Rectal smooth muscle tissue (tissue), 1 donor: ENCODE measurements around the gene TRPV2.
"Not testable (repeated sequence)": the region's sequence is repeated elsewhere in the genome, so short reads cannot be mapped to it uniquely, and the experiment has no call there.

ENCODE experiments used
- H3K27ac ChIP-seq: one replicate; pipeline ENCODE4 v1.7.0; 2013; ENCODE audit warnings: low read depth, low read length, inconsistent platforms
- H3K27me3 ChIP-seq: one replicate; pipeline ENCODE4 v1.7.0; 2013; ENCODE audit warnings: low read length; ENCODE audit not compliant: control insufficient read depth, insufficient read depth
- H3K36me3 ChIP-seq: one replicate; pipeline ENCODE4 v1.7.0; 2013; ENCODE audit warnings: low read length; ENCODE audit not compliant: control insufficient read depth, insufficient read depth
- H3K4me1 ChIP-seq: one replicate; pipeline ENCODE4 v1.7.0; 2013; ENCODE audit warnings: low read length; ENCODE audit not compliant: control insufficient read depth, insufficient read depth
- H3K4me3 ChIP-seq: one replicate; pipeline ENCODE4 v1.7.0; 2013; ENCODE audit warnings: low read length
- H3K9ac ChIP-seq: one replicate; pipeline ENCODE4 v1.7.0; 2013; ENCODE audit warnings: low read length

TRPV2 gene

DNA sequence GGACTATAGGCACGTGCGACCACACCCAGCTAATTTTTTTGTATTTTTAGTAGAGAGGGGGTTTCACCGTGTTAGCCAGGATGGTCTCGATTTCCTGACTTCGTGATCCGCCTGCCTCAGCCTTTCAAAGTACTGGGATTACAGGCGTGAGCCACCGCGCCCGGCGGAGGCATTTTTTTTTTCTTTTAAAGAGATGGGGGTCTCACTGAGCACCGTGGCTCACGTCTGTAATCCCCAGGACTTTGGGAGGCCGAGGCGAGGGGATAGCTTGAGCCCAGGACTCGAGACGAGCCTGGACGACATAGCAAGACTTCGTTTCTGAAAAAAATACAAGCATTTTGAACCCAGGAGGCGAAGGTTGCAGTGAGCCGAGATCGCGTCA, 29.3 kb upstream of the TRPV2 start:
- not testable (repeated sequence) for H3K27ac ChIP-seq, H3K4me1 ChIP-seq, H3K36me3 ChIP-seq, H3K9ac ChIP-seq, H3K27me3 ChIP-seq, H3K4me3 ChIP-seq

DNA sequence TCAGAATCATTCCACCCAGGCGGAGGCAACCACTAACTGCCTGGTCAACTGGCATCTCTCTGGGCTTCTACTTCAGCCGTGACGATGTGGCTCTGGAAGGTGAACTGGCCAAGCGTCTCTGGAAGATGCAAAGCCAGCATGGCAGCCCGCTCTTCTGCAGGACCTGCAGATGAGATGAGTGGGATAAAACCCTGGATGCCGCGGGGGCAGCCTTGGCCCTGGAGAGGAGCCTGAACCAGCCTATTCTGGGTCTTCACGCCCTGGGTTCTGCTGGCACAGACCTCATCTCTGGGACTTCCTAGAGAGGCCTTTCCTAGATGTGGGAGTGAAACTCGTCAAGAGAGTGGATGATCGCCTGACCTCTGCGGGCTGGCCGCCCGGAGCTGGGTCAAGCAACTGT, 23.9 kb upstream of the TRPV2 start:
- H3K9ac ChIP-seq: no peak overlapping the region
- no peaks in the 10 kb centered on the region for H3K4me1 ChIP-seq
- no peaks in the 10 kb centered on the region for H3K27me3 ChIP-seq
- H3K36me3 ChIP-seq: no peaks in the 10 kb centered on the region
- H3K27ac ChIP-seq: no peak overlapping the region
- H3K4me3 ChIP-seq: no peak overlapping the region

DNA sequence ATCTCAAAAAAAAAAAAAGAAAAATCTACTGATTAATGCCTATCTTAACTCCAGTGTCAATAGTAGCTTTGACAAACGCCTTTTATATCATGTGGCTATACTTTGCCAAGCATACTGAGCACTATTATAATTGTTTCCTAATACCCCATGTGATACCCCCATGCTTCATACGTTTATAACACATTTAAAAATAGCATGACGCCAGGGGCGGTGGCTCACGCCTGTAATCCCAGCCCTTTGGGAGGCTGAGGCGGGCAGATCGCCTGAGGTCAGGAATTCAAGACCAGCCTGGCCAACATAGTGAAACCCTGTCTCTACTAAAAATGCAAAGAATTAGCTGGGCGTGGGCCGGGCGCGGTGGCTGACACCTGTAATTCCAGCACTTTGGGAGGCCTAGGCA, 22.9 kb upstream of the TRPV2 start:
- H3K36me3 ChIP-seq, H3K4me3 ChIP-seq, H3K27ac ChIP-seq, H3K9ac ChIP-seq, H3K27me3 ChIP-seq, H3K4me1 ChIP-seq: not testable (repeated sequence)

DNA sequence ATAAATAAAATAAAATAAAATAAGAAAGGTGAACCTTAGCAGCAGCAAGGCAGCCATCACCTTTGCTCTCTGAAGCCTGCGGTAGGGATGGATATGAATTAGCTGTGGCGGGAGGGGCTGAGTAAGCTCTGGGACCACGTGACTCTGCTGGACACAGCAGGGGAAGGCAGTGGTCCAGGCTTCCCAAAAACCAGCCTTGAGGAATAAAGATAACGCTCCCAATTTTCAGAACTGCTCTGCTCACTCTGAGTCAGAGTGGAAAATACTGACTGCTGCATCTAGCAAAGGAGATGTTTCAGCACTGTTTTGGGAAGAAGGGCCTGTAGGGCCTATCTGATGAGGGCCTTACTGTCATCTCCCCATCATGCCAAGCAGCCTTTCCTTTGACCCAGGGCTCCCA, 19.5 kb upstream of the TRPV2 start:
- H3K4me1 ChIP-seq, H3K27ac ChIP-seq, H3K9ac ChIP-seq, H3K36me3 ChIP-seq, H3K4me3 ChIP-seq, H3K27me3 ChIP-seq: not testable (repeated sequence)

DNA sequence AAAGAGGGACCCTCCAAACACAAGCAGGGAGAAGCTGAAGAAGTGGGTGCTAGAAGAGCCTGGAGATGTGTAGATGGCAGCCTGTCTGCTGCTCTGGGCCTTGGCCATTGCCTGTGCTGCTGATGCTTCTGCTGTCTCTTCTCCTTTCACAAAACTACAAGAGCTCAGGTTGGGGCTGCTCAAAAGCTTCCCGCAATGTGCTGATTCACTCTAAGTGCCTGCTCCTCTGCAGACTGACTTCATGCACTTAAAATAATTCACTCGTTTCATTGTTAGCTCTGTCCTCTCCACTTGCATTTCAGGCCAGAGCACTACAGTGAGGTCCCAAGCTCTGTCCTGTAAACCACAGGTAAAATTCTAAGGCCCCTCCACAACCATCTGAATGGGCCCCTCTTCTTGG, 18.7 kb upstream of the TRPV2 start:
- H3K4me1 ChIP-seq, H3K27me3 ChIP-seq, H3K9ac ChIP-seq, H3K36me3 ChIP-seq, H3K4me3 ChIP-seq, H3K27ac ChIP-seq: not testable (repeated sequence)

DNA sequence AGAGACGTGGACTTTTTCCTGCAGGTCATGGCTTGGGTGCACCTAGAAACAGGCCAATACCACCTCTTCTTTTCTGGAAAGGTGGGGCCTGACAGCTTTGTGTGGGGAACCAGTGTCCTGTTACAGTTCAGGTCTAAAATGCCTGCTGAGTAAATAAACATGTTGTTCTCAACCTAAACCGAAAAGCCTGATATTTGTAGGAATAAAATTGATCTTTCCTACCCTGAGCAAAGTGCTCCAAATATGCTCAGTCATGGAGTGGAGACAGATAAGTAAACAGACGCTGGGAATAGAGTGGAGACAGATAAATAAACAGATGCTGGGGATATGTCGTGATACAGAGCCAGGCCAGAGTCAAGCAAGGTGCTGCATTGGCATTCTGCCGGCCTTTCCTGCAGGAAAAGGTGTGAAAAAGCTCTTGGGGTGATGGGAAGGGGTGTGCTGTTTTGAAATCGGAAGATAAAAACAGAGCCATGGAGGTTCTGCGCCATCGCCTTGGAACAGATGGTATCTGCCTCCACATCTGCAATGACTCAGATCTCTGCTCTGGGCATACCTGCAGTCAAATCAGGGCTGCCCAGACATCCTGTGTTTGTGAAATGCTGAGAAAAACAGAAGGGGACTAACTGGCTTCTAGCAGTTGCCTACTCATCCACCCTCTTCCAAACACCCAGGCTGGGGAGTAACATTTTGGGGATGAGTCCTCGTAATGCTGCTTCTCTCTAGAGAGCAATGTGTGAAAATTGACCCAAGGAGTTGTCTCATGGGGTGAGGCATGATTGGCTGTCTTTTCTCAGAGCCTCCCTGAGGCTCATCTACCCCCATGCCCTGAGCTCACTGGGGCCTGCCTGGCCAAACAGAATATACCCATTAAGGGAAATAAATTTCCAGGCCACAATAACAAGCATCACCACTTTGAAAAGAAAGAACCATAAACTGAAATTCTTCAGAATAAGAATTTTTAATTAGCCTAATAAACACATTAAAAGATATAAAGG, 16.8 kb upstream of the TRPV2 start:
- no peak overlapping the region for H3K9ac ChIP-seq
- H3K27ac ChIP-seq: no peak overlapping the region
- H3K4me3 ChIP-seq: no peak overlapping the region
- no peaks in the 10 kb centered on the region for H3K4me1 ChIP-seq
- H3K36me3 ChIP-seq: no peaks in the 10 kb centered on the region
- no peaks in the 10 kb centered on the region for H3K27me3 ChIP-seq

DNA sequence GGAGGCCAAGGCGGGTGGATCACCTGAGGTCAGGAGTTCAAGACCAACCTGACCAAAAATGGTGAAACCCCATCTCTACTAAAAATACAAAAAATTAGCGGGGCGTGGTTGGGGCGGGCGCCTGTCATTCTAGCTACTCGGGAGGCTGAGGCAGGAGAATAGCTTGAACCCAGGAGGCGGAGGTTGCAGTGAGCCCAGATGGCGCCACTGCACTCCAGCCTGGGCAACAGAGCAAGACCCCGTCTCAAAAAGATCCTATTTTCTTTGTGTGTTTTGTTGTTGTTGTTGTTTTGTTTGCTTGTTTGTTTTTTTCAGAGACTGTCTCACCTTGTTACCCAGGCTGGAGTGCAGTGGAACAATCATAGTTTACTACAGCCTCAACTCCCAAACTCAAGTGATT, 11.5 kb upstream of the TRPV2 start:
- not testable (repeated sequence) for H3K4me1 ChIP-seq

DNA sequence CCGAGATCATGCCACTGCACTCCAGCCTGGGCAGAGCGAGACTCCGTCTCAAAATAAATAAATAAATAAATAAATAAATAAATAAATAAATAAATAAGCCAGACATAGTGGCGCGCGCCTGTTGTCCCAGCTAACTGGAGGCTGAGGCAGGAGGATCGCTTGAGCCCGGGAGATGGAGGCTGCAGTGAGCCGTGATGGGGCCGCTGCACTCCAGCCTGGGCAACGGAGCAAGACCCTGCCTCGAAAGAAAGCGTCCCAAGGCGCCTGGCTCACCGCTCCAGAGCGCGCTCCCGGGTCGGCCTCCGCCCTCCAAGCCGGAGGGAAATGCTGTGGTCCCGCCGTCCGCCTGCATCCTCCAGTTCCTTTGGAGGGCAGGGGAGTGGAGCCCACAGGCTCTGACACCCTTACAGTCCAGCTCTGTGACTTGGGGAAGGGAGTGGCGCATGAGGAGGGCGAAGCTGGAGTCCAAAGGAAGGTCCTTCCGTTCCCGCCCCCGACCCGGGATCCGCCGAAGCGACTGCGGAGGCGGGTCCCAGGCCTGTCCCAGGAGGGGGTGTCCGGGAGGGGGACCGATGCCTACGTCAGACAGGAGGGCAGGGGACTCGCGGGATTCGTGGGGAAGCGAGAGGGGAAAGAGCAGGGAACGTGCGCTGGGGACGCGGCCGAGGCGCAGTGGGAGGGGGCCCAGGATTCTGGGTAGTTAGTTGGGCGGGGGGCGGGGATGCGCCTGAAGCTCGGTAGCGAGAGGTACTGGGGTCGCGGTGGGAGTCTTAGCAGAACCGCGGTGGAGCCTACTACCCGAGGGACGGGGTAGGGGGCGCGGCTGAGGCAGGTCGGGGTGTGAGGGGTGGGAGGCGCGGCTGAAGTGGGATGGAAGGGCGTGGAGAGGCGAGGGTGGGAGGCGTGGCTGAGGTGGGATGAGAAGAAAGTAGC, 8.4 kb upstream of the TRPV2 start:
- Histone ChIP-seq H3K27me3 (no peaks in the 10 kb centered on the region), H3K4me1 (no peaks in the 10 kb centered on the region)

More for the DNA sequence above, 11.5 kb upstream of the TRPV2 start:
- not testable (repeated sequence) for H3K4me3 ChIP-seq, H3K27me3 ChIP-seq, H3K9ac ChIP-seq, H3K27ac ChIP-seq, H3K36me3 ChIP-seq

DNA sequence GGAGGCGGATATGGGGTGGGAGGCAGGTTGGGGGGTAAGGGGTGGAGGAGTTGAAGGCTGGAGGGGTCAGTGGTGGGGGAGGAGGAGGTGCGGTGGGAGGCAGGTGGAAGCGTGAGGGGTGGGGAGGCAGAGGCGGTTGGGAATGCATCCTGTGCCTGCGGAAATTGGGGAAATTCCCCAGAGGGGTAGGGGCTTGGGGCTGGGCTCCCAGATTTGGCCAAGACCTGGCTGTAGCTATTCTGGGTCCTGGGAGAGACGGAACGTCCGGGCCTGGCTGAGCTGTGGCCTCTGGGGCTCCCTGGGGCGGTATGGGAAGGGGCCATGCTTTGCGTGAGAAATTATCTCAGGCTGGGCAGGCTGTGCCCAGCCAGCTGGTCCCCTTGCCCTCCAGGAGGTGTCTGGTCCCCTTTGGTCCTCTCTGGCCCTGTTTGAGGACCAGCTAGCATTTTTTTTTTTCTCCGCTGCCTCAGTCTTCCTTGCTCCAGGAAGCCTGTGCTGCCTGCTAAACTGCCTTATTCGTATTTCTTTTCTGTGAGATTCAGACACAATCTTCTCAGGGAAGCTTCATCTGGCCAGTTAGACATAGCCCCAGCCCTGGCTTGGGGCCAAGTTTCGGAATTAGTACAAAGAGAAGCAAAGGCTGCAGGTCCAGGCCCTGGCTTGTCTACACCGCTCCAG, 7.3 kb upstream of the TRPV2 start:
- Histone ChIP-seq H3K27me3 (no peaks in the 10 kb centered on the region), H3K36me3 (no peaks in the 10 kb centered on the region), H3K4me3 (no peak overlapping the region), H3K9ac (no peak overlapping the region), H3K27ac (peak overlapping the region; percentile 37), H3K4me1 (no peaks in the 10 kb centered on the region)

More for the DNA sequence above, 8.4 kb upstream of the TRPV2 start:
- Histone ChIP-seq H3K27ac (peak overlapping the region; percentile 40), H3K9ac (no peak overlapping the region), H3K36me3 (no peaks in the 10 kb centered on the region), H3K4me3 (peak overlapping the region; percentile 53)

DNA sequence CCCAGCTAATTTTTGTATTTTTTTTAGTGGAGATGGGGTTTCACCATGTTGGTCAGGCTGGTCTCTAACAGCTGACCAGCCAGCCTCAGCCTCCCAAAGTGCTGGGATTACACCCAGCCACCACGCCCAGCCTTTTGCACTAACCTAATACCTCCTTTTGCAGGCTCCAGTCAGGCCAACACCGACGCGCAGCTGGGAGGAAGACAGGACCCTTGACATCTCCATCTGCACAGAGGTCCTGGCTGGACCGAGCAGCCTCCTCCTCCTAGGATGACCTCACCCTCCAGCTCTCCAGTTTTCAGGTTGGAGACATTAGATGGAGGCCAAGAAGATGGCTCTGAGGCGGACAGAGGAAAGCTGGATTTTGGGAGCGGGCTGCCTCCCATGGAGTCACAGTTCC, 2.0 kb downstream of the TRPV2 start:
- H3K9ac ChIP-seq: no peak overlapping the region
- H3K27ac ChIP-seq: no peak overlapping the region
- peaks cover 3% of the 10 kb centered on the region for H3K4me1 ChIP-seq
- H3K27me3 ChIP-seq: no peaks in the 10 kb centered on the region
- no peak overlapping the region for H3K4me3 ChIP-seq
- peaks cover 9% of the 10 kb centered on the region for H3K36me3 ChIP-seq

DNA sequence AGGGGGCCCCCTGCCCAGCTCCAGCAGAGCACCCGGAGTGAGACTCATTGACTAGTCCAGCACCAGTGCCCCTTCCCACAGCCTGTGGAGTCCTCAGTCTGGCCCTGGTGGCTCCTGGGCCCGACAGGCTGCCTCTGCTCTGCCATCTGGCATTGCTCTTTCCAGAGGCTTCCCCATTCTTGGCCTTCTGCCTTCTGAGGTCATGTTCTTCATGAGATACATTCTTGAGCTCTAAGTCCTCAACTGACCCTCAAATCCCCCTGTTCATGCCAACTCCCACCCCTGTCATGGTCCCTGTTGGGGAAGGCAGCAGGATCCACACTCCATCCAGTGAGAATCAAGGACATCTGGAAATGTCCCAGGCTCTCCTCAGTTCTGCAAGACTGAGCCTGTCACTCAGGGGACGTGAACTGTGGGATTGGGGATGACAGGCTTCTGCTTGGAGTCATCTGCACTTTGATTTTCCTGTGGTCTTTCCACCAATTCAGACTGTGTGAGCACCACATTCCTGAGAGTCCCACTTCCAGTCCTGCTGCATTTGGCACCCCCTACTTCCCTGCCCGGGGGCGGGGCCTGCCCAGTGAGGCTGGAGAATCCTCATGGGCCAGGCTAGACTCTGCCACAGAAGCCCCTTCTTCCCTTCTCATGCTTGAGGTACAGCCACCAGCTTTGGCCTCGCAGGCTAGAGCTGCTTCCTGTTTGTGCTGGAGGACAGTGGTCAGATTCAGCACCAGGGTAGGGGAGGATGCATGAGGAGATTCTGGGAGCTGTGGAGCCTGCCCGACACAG, 2.7 kb downstream of the TRPV2 start:
- peaks cover 9% of the 10 kb centered on the region for H3K36me3 ChIP-seq
- H3K4me1 ChIP-seq: peaks cover 3% of the 10 kb centered on the region
- H3K4me3 ChIP-seq: no peak overlapping the region
- H3K9ac ChIP-seq: no peak overlapping the region
- H3K27me3 ChIP-seq: no peaks in the 10 kb centered on the region
- no peak overlapping the region for H3K27ac ChIP-seq
